ENCODE measurements around the gene MYORG.

- TF ChIP-seq CTCF (IDR thresholded peaks at IDR 0.05) = no peak
- TF ChIP-seq POLR2A (IDR thresholded peaks at IDR 0.05) = no peak
Measured at GRCh38 chr9:34365282-34365681, 11.4 kb downstream of the MYORG start.

All from transverse colon (tissue), 3 donors.